GM18867 (cell line): ENCODE data around the gene STAT5A.

Source experiments
- ATAC-seq: cut with Tn5 transposase; IDR thresholded peaks from one replicate; pipeline ENCODE4 v1.9.1; 2021; ENCODE audit warnings: mild to moderate bottlenecking, moderate library complexity; ENCODE audit not compliant: unreplicated experiment

The STAT5A gene

GRCh38 chr17:42322382-42323267 is 34.3 kb downstream of the STAT5A start:
- ATAC-seq = peak; percentile 70

GRCh38 chr17:42323268-42323773 is 35.0 kb downstream of the STAT5A start:
- ATAC-seq = no peak

GRCh38 chr17:42325026-42325425 is 36.7 kb downstream of the STAT5A start:
- no peak for ATAC-seq

- no peak for ATAC-seq
Observed at GRCh38 chr17:42329025-42329976, 41.0 kb downstream of the STAT5A start.

GRCh38 chr17:42333053-42333452 is 44.8 kb downstream of the STAT5A start:
- peak; percentile 56 for ATAC-seq

- ATAC-seq = no peak
Observed at GRCh38 chr17:42334677-42335076, 46.4 kb downstream of the STAT5A start.

GRCh38 chr17:42337442-42337841 is 49.1 kb downstream of the STAT5A start:
- ATAC-seq = peak; percentile 64

GRCh38 chr17:42338427-42338985 is 50.2 kb downstream of the STAT5A start:
- ATAC-seq = no peak

- ATAC-seq = no peak
Observed at GRCh38 chr17:42339221-42339620, 50.9 kb downstream of the STAT5A start.

- ATAC-seq = no peak
Observed at GRCh38 chr17:42340691-42341127, 52.4 kb downstream of the STAT5A start.

GRCh38 chr17:42341568-42341967 is 53.3 kb downstream of the STAT5A start:
- ATAC-seq = no peak

- ATAC-seq = no peak
Observed at GRCh38 chr17:42342242-42343008, 54.1 kb downstream of the STAT5A start.

- ATAC-seq = no peak
Observed at GRCh38 chr17:42345396-42346073, 57.2 kb downstream of the STAT5A start.

GRCh38 chr17:42346481-42346880 is 58.2 kb downstream of the STAT5A start:
- ATAC-seq = no peak

GRCh38 chr17:42347198-42347597 is 58.9 kb downstream of the STAT5A start:
- no peak for ATAC-seq

GRCh38 chr17:42347606-42348005 is 59.3 kb downstream of the STAT5A start:
- ATAC-seq = no peak

GRCh38 chr17:42348104-42348503 is 59.8 kb downstream of the STAT5A start:
- ATAC-seq = no peak

- no peak for ATAC-seq
Observed at GRCh38 chr17:42354956-42355843, 66.9 kb downstream of the STAT5A start.

- no peak for ATAC-seq
Observed at GRCh38 chr17:42358434-42358833, 70.1 kb downstream of the STAT5A start.
